PC-3 (cell line): ENCODE data around the gene PPP6R2.

Experiments
- EZH2 ChIP-seq: fragments of 300-600 bp; sonication (generic); IDR thresholded peaks from one replicate; pipeline ENCODE4 v1.6.1; 2017; ENCODE audit warnings: antibody characterized with exemption, mild to moderate bottlenecking, low read length; ENCODE audit not compliant: unreplicated experiment
- EZH2phosphoT487 ChIP-seq: fragments of 300-600 bp; sonication (generic); IDR thresholded peaks from 2 replicates; pipeline ENCODE4 v1.6.1; 2018; ENCODE audit warnings: mild to moderate bottlenecking, antibody characterized with exemption, low read length, borderline replicate concordance
- TF ChIP-seq, protein P1 (sequence below): fragments of 300-600 bp; sonication (generic); conservative IDR thresholded peaks from 2 replicates; pipeline ENCODE4 v1.5.1; 2017; ENCODE audit warnings: antibody characterized with exemption, low read depth, mild to moderate bottlenecking, low read length

DNA sequence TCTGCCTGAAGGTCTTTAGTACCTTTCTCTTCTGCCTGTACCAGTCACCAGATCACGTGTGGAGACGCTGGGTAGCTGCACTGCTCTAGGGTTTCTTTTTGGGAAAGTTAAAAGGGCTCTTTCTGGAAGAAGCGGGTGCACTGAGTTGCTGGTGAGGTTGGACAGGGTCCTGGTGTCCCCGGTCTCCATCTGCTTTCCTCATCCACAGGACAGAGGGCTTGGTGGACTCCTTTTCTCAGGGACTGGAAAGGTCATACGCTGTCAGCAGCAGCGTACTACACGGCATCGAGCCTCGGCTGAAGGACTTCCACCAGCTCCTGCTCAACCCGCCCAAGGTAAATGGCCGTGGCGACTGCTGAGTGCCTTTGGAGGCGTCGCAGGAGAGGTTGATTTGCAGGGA, 78.9 kb downstream of the PPP6R2 start:
- TF ChIP-seq EZH2, result no peak
- TF ChIP-seq, protein P1, sequence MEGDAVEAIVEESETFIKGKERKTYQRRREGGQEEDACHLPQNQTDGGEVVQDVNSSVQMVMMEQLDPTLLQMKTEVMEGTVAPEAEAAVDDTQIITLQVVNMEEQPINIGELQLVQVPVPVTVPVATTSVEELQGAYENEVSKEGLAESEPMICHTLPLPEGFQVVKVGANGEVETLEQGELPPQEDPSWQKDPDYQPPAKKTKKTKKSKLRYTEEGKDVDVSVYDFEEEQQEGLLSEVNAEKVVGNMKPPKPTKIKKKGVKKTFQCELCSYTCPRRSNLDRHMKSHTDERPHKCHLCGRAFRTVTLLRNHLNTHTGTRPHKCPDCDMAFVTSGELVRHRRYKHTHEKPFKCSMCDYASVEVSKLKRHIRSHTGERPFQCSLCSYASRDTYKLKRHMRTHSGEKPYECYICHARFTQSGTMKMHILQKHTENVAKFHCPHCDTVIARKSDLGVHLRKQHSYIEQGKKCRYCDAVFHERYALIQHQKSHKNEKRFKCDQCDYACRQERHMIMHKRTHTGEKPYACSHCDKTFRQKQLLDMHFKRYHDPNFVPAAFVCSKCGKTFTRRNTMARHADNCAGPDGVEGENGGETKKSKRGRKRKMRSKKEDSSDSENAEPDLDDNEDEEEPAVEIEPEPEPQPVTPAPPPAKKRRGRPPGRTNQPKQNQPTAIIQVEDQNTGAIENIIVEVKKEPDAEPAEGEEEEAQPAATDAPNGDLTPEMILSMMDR, result no peak
- no peak for TF ChIP-seq EZH2phosphoT487
